HG03108 (cell line): ENCODE results near the gene VTI1A.
"Not testable (repeated sequence)": the region's sequence is repeated elsewhere in the genome, so short reads cannot be mapped to it uniquely, and the experiment has no call there.

Source experiments
- ATAC-seq: cut with Tn5 transposase; IDR thresholded peaks from one replicate; pipeline ENCODE4 v1.9.1; 2021; ENCODE audit warnings: moderate library complexity; ENCODE audit not compliant: unreplicated experiment

The VTI1A gene

DNA sequence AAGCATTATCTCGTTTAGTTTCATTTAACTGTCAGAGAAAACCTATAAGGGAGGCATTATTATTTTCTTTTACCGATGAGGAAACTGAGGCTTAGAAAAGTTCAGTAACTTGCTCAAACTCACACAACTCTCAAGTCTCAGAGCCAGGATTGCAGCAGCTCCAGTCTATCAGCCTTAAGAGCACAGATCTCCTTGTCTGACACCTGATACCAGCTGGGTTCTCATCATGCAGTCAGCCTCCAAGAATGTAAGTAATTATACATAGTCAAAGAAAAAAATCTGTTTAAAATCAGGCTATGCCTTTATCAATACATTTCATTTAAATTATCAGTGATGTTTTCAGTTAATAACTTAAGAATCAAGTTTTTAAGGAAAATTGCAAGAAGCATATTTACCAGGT lies 266.4 kb downstream of the VTI1A start:
- no peak for ATAC-seq

DNA sequence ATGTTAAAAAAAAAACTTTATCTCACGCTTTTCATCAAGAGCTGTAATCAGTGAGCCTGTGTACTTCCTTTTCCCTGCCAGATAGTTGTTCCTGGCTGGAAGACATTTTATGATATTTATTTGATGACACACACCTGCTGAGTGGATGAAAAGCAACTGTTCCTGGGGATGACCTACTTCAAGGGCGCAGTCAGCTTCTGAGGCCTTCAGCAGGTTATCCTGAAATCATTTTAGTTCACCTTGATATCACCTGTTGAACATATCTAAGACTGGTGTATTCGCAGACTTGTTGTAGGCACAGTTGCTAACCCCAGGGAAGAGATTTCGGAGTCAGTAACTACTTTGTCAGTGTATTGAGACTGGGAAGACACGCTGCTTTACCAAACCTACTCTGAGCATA lies 268.6 kb downstream of the VTI1A start:
- ATAC-seq = no peak

DNA sequence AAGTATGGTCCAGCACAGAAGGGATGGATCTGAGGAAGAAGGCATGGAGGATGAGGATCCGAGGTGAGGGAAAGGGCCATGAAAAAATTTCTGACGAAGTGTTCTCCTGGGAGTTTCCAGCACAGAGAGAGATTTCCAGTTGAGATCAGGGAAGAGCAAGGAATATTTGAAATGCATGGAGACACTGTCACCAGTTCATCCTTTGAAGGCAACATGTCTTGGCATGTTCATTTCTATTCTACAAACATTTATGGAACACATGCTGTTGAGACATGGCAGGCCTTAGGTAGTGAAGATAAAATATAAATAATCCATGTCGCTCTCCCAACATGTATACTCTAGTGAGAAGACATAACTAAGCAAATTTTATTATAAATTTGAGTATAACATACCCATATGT lies 269.1 kb downstream of the VTI1A start:
- no peak for ATAC-seq

DNA sequence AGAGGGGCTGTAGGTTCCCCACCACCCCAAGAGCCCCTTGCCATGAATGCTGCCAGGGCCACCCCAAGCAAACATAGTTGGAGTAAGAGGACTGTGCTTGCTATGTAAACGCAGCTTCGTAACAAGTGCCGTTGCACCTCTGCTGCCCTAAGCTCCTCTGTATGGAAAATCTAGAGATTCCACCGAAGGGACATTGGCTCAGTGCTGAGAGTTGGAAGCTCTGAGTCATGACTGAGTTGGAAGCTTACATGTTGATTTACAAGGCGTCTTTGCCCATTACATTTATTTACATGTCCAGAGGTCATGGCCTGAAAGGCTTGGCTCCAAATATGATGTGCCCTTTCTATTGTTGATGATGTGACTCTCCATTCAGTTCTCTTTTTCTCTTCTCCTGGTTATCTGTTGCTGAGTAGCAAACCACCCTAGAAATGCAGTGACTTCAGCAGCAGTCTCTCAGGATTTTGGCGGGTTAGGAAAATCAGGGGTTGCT lies 270.0 kb downstream of the VTI1A start:
- ATAC-seq = no peak

DNA sequence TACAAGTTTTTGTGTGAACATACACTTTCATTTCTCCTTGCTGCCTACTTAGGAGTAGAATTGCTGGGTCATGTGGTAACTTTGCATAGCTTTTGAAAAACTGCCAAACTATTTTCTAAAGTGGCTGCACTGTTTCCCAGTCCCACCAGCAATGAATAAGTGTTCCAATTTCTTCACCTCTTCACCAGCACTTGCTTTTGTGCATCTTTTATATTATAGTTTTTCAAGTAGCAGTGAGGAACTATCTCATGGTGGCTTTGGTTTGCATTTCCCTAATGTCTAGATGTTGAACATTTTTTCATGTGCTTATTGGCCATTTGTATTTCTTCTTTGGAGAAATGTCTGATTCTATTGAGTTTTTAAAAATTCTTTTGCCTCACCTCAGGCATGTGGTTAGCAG lies 273.2 kb downstream of the VTI1A start:
- ATAC-seq = no peak

DNA sequence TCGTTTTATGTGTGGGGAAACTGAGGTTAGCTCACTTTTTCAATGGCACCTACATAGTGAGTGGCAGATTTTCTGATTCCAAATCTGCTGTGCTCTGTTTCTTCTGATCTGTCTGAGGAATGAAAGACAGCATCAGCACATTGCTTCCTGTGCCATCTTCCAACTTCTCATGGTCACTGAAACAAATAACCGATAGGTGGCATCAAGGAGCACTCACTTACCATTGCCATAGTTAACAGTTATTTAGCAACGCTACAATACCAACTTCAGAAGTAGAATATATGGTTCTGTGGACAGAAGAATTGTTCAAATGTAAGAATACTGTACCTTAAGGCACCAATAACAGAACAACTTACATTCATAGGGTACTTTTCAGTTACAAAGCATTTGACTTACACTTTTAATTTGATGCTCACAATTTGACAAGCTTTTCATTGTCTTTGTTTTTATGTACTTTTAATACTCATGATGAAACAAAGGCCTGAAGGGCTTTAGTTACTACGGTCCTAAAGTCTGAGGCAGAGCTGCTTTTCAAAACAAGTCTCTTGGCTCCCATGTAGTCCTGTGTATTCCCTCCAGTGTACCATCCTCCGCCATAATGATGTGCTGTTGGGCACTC lies 274.2 kb downstream of the VTI1A start:
- no peak for ATAC-seq

DNA sequence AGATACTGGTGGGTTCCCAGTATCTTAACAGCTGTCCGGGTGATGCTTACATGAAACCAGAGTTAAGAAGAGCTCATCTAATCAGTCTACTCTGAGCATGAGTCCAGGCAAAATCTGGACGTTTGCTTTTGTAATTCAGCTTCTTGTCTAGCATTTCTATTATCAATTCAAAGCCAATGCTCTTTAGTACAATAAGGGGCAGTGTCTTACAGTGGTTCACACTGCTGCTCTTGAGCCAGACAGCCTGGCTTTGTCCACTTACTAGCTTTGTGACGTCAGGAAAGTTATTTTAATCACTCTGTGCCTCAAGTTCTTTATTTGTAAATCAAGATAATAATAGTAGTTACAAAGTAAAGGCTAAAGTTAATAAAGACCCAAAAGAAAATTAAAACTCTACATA lies 275.7 kb downstream of the VTI1A start:
- no peak for ATAC-seq

DNA sequence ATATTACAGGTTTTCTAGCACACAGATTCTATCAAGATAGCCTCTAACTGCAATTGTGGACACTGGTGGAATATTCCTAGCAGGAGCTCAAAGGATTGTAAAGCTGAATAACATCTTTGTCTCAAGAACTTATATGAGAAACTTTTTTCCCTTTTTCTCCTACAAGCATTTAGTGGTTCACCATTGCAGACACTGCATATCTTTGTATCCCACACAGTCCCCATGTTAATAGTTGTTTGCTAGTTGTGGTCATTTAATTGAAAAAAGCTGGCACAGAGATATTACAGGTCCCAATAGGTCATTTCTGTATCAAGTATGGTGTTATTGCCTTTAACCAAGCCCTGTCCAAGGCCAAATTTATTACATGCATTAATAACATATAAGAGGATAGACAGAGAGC lies 276.9 kb downstream of the VTI1A start:
- no peak for ATAC-seq

DNA sequence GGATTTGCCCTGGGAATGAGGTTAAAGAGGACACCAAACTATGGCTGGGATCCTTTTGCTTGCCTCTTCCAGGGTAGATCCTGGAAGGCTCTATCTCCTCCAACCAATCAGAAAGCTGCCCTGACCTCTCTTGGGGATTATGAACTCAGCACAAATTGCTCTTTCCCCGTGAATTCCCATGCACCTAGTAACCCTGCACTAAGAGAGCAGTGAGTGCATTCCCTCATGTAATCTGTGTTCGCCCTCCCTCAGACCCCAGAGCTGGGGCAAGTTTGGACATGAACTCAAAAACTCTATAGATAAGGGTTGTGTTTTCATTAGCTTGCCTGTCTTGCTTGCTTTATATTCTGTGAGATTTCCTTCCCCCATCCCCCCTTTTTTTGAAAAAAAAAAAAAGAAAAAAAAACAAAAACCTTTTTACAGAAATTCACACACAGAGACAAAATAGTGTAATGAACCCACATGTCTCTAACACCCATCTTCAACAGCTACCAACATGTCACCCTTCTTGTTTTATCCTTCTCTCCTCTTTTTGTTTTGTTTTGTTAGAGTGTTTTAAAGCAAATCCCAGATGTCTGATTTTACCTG lies 277.5 kb downstream of the VTI1A start:
- ATAC-seq = no peak

DNA sequence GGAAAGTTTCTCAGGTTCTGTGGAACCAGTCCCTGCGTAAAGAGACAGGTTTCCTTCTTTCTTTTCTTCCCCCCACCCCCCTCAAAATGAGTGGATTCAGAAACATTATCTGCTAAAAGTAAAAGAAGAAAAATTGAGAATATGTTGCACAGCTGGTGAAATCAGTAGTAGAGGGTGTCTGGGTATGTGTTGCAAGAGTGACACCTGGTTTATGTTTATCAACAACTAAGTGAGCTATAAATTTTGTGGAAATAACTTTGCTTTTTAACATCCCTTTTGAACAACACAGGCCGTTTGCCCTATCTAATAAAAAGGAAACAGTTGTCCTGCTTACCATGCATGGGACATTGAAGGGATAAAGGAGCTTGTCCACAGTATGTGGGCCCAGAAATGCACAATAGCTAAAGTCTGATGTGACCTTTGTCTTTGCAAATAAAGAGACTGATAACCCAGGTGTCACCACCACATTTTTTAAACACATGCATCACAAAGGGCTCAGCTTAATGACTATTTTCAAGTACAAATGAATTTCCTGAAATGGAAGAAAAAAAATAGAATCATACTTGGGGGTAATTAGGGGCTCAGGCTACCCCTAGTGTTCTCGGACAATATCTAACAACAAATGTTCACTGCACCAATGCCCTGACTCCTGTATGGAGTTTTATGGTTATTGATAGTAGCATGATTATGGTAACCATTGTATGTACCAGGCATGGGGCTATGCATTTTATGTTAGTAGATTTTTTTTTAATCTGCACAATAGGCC lies 281.3 kb downstream of the VTI1A start:
- no peak for ATAC-seq

DNA sequence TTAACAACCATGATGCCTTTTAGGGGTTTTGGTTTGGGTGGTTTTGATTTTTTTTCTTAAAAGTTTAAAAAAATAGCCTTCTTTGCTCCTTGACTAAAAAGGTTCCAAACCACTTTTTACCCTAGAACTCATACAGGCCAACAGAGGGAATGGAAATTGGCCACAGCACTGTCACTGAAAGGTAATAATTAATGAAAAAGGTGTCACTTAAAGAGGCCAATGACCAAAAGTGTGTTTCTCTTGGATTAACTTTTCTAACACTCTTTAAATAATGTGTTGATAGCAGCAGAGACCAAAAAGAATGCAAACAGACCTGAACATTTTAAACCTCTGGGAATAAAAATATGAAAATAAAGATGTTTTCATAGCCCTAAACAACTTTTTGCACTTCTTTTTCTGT lies 282.0 kb downstream of the VTI1A start:
- no peak for ATAC-seq

DNA sequence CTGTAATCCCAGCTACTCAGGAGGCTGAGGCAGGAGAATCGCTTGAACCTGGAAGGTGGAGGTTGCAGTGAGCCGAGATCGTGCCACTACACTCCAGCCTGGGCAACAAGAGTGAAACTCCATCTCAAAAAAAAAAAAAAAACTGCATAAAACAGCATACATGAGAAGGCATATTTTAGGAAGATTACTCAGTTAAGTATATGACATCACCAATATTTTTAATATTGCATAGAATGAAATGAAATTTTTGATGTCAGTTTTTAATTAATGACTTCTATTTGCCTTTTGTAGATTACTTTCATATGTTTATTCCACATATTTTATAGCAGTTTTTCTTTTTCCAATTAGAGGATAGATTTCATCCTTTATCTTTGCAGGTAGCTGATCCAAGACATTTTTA lies 284.4 kb downstream of the VTI1A start:
- ATAC-seq = not testable (repeated sequence)

DNA sequence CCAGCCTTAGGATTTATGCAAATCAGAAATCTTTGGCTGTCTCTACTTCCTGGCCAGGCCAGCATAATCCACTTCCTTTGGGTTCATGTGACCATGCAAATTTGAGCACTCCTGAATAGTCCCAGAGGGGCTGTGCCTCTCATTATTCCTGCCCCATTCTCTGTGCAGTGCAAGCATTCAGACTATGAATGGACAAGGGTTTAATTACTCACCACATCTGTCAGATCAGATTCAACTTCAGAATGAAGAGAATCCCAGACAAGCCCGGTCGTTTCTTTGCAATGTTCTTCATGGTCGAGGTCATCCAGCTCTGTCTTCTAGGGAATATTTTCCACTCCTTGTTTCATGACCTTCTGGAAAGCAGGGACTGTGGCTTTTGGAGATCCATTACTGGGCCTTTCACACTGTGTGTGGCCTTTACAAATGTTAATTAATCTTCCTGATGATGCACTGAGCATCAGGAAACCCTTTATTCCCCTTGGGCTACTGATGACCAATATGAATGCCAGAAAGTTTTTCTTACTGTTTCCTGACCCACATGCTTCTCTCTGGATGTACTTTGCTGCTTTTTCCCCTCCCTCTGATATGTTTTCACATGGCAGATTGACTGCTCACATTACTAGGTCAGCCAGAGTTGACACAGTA lies 285.4 kb downstream of the VTI1A start:
- ATAC-seq = no peak

DNA sequence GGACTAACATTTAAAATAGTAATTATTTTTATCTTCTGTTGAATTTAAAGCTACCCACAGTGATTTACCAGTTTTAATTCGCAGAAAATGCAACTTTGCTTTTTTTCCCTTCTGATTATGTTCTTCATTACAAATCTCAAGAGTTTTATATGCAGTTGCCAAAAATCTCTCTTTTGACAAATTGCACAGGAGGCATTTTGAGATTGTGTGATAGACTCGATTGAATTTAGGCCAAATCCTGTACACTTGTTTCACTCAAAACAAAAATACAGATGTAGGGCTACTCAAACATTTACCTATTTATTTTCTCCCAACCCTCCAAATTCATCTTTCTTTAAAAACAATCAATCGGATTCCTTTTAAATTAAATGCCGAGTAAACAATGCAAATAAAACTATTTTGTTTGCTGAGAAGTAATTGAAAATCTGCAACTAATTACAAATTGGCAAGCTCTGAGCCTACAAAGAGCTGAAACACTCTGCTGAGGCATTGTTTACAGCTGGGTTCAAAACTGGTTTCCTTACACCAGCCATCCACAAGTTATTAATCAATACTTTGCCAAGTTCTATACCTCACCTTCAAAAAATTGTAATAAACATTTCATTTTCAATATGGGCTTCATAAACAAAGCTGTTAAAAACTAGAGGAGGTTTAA lies 288.2 kb downstream of the VTI1A start:
- no peak for ATAC-seq

DNA sequence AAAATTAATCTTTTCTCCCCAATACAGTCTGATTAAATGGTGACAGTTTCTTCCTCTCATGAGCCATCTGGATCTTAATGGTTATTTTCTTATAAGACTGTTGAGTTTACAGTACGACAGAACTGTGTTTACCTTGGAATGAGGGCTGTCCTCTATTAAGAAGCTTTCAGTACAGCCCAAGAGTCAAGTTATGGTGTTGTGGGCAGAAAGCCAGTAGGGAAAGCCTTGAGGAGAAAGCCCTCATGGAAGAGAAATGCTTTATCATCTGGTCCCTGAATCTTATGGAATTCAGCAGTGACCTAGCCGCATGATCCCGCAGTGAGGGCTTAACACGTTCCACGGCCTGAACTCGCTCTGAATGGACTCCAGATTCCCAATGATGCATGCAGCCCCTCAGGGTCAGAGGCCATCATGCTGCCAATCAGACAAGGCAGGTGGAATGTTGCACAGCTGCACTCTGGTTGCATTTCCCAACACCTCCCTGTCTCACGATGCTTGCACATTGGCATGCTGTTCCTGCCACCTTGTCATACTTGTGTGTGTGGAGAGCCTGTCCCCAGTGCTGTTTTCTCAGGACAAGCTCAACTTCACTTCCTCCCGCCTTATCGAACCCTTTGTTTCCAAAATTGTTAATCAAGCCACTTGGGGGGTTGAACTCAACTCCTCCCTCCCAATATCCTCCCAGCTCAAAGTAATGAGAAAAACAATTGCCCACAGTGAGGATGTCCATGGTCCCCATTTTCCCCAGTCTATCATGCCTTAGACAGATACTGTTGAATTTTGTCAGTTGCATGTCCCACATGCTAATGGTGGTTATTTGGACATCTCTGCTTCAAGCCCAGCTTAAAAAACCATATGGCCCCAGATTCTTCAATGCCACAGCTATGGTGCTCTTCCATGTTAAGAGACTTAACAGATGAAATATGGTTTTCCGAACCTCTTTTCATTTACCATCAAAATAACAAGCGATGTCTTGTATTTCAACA lies 291.9 kb downstream of the VTI1A start:
- ATAC-seq = no peak

DNA sequence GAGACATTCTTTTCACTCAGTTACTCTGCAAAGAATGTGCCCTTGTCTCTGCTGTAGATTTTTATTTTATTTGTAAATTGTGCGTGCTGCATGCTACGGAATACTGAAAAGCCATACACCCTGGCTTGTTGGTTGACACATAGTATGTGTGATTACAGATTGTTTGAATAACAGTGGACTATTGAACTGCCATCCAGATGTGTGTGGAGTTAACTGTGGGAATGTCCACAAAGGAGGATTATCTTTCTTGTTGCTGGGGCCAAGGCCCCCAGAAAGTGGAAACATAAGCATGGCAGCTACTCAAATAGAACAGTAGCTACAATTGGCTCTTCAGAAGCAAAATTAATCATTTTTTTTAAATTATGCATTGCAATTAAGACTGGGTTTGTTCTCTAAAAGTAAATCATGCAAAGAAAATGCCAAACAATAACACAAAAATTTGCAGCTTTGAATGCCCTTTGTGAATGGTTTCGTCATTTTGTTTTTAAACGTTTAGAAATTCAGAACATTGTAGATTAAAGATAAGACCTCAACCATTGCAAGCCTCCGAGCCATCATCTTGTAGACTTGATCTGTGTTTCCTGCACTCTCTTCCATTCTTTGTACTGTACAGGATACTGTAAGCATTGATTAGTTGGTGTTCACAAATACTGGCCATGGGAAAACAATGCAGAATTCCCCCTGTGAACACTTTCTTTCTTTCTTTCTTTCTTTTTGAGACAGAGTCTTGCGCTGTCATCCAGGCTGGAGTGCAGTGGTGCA lies 292.8 kb downstream of the VTI1A start:
- no peak for ATAC-seq

DNA sequence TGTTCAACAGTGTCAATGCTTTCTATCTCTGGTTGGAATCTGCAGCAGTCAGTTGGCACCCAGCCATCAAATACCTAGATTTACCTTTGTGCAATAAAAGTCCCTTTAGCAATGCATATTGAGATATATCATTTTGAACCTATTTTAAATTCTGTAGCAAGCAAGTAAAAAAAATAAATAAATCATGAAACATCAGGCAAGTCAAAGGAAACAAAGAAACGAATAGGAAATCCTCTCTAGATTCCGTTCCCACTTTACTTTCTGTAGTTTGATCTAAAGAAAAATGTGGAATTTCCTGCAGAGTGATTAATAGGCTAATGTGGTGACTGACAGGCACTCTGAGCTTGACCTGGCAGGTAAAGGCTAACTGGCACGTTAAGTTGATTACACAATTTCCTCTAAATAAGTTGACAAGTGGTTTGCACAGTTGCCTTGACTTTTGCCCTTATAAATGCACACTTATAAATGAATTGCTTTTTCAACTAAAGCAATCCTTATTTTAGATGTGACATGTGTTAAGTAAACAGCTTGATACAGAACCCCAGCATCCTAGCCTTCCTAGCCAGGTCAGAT lies 294.9 kb downstream of the VTI1A start:
- ATAC-seq = no peak

DNA sequence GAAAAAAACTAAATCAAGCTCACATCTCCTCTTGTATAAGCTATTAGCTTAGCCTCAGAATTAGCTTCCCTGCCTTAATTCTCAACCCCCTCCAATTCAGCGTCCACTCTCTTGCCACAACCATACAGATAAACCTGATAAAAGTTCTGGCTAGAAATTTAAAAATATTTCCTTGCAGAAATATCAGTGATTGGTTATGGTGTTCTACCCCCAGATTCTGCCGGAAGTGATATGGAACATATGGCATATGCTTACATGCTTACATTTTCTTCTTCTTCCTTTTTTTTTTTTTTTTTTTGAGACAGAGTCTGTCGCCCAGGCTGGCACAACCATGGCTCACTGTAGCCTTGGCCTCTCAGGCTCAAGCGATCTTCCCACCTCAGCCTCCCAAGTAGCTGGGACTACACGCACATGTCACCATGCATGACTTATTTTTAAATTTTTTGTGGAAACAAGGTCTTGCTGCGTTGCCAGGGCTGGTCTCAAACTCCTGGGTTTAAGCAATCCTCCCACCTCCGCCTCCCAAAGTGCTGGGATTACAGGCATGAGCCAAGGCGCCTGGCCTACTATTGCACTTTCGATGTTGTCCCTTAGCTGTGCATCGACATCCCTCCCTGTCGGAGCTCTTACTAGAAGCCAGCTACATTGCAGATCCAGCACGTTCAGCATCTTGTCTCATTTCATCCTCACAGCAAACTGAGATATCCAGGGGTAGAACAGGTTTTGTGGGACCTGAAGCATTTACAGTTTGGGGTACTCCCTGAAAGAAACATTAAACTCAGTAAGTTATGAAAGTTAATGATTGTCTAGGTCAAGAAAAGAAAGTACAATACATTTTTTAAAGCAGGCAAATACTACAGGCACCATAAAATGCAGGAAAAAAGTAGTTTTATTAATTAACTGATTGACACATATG lies 297.4 kb downstream of the VTI1A start:
- ATAC-seq = no peak
